Endothelial cell of umbilical vein (primary cell): ENCODE measurements around the gene KCNH8. TPM values are rescaled to one million over a fixed set of nuclear protein-coding genes. Genes with fewer than 3 reads are reported as not detected.

Experiments used
- BruUV-seq: library from RNA; stranded (reverse); fragments of 400-500 nt; replicated peaks from 2 replicates; lab custom pipeline; 2021; lab: Mats Ljungman, UMichigan
- CTCF ChIA-PET: fragments of 300-600, 350-600 bp; sonication (Branson Sonifier 250); formaldehyde crosslinking; loops from one replicate; lab custom pipeline; 2021; ENCODE audit warnings: antibody characterized with exemption, inconsistent platforms; lab: Charles Lee
- POLR2A ChIA-PET: fragments of 300-600, 350-600 bp; sonication (Branson Sonifier 250); formaldehyde crosslinking; loops from one replicate; lab custom pipeline; 2021; ENCODE audit warnings: antibody characterized with exemption, inconsistent platforms; lab: Charles Lee
- DNase-seq: peaks from one replicate; pipeline ENCODE4 v3.0.0-alpha.2; 2011; ENCODE audit warnings: low read depth, low spot score
- FAIRE-seq: peaks from 2 replicates; lab custom pipeline; 2011; peaks lifted over from hg19 to GRCh38; lab: Jason Lieb, UNC
- H2AFZ ChIP-seq: 2 replicates; pipeline ENCODE4 v1.6.0; 2012; ENCODE audit warnings: low read depth, low read length, control low read depth, inconsistent platforms
- H3K27ac ChIP-seq: 2 replicates; pipeline ENCODE4 v1.5.1; 2011; ENCODE audit warnings: low read depth, mild to moderate bottlenecking, control low read depth, low read length, moderate library complexity; ENCODE audit not compliant: insufficient read depth
- H3K27me3 ChIP-seq, 2 experiments: 2 replicates each; pipeline versions ENCODE4 v1.6.0 to v1.6.1; 2011; ENCODE audit warnings: low read length in 2 of 2, mixed read lengths in 1 of 2; ENCODE audit not compliant: control insufficient read depth in 2 of 2, insufficient read depth in 2 of 2
- H3K36me3 ChIP-seq, 2 experiments: 2 replicates in 1 of 2; 3 replicates in 1 of 2; pipeline ENCODE4 v1.5.1; 2011; ENCODE audit warnings: low read length in 2 of 2, mild to moderate bottlenecking in 1 of 2, moderate library complexity in 1 of 2; ENCODE audit not compliant: control insufficient read depth in 2 of 2, insufficient read depth in 2 of 2; ENCODE audit errors: extremely low read depth in 1 of 2
- H3K4me1 ChIP-seq: 3 replicates; pipeline ENCODE4 v1.5.1; 2011; ENCODE audit warnings: mild to moderate bottlenecking, low read length; ENCODE audit not compliant: control insufficient read depth, insufficient read depth; ENCODE audit errors: extremely low read depth
- H3K4me2 ChIP-seq: 2 replicates; pipeline ENCODE4 v1.6.1; 2011; ENCODE audit warnings: low read length, control low read depth, mixed read lengths; ENCODE audit not compliant: insufficient read depth
- H3K4me3 ChIP-seq, 3 experiments: fragments of 200-600 bp in 1 of 3; sonication (generic), shearing (Covaris generic) in 1 of 3; replicated peaks in 1 of 3; 2 replicates each; pipeline ENCODE4 v1.5.1; 2011 to 2016; ENCODE audit warnings: control low read depth in 3 of 3, low read length in 3 of 3, mild to moderate bottlenecking in 2 of 3, inconsistent platforms in 1 of 3, low read depth in 1 of 3, moderate library complexity in 1 of 3; ENCODE audit not compliant: insufficient read depth in 1 of 3
- H3K79me2 ChIP-seq: 2 replicates; pipeline ENCODE4 v1.6.0; 2012; ENCODE audit warnings: low read length, inconsistent platforms; ENCODE audit not compliant: control insufficient read depth, insufficient read depth
- H3K9ac ChIP-seq: replicated peaks from 2 replicates; pipeline ENCODE3; 2011; ENCODE audit warnings: low read length, control low read depth; ENCODE audit not compliant: insufficient read depth; ENCODE audit errors: extremely low read depth
- H3K9me1 ChIP-seq: replicated peaks from 3 replicates; pipeline ENCODE4 v1.6.0; 2011; ENCODE audit warnings: mild to moderate bottlenecking, low read length; ENCODE audit not compliant: control insufficient read depth, insufficient read depth; ENCODE audit errors: extremely low read depth
- H3K9me3 ChIP-seq: replicated peaks from 2 replicates; pipeline ENCODE4 v1.5.1; 2012; ENCODE audit warnings: low read length, inconsistent platforms; ENCODE audit not compliant: control insufficient read depth, insufficient read depth
- H4K20me1 ChIP-seq: replicated peaks from 2 replicates; pipeline ENCODE3; 2011; ENCODE audit warnings: mild to moderate bottlenecking, low read length; ENCODE audit not compliant: control insufficient read depth, insufficient read depth; ENCODE audit errors: extremely low read depth
- EZH2 ChIP-seq: IDR thresholded peaks from 2 replicates; pipeline ENCODE4 v1.6.1; 2012; ENCODE audit warnings: borderline replicate concordance, low read depth, mild to moderate bottlenecking, moderate library complexity, low read length, inconsistent platforms; ENCODE audit not compliant: severe bottlenecking
- FOS ChIP-seq: IDR thresholded peaks from 2 replicates; pipeline ENCODE4 v1.6.1; 2011; ENCODE audit warnings: mild to moderate bottlenecking, low read length, moderate library complexity, borderline replicate concordance; ENCODE audit not compliant: insufficient read depth
- GATA2 ChIP-seq: IDR thresholded peaks from 2 replicates; pipeline ENCODE4 v1.7.0; 2011; ENCODE audit warnings: low read depth, mild to moderate bottlenecking, moderate library complexity, mixed read lengths, low read length; ENCODE audit not compliant: insufficient read length, insufficient read depth
- JUN ChIP-seq: IDR thresholded peaks from 2 replicates; pipeline ENCODE4 v1.6.1; 2011; ENCODE audit warnings: borderline replicate concordance, low read depth; ENCODE audit not compliant: insufficient read length, insufficient read depth
- MAX ChIP-seq: IDR thresholded peaks from 2 replicates; pipeline ENCODE4 v1.6.1; 2011; ENCODE audit not compliant: insufficient read depth, insufficient read length
- MYC ChIP-seq: IDR thresholded peaks from one replicate; pipeline ENCODE4 v1.6.1; 2011; ENCODE audit warnings: mild to moderate bottlenecking, low read depth, low read length
- POLR2A ChIP-seq: IDR thresholded peaks from 2 replicates; pipeline ENCODE4 v1.6.1; 2012; ENCODE audit warnings: low read depth, mild to moderate bottlenecking, control low read depth, low read length
- POLR2AphosphoS5 ChIP-seq: IDR thresholded peaks from 2 replicates; pipeline ENCODE4 v1.6.1; 2012; ENCODE audit warnings: low read depth, mild to moderate bottlenecking, control low read depth, low read length, moderate library complexity; ENCODE audit not compliant: insufficient read depth
- dilution Hi-C: fragments of 300-500 bp; cut with MboI; formaldehyde crosslinking; loops from one replicate; pipeline ENCODE4 v1.15.0; 2019; ENCODE audit warnings: low sequenced_read_pairs; ENCODE audit not compliant: extremely low pct_ligation_motif_present
- intact Hi-C: fragments of 100-400 bp; cut with micrococcal nuclease; formaldehyde crosslinking; loops from one replicate; pipeline ENCODE4 v1.10.0; 2022
- polyA plus RNA-seq, 4 experiments: library from polyadenylated mRNA; depleted of rRNA in 3 of 4; stranded (reverse) in 3 of 4; unstranded in 1 of 4; fragments of >200 nt; gene quantifications; 2 replicates each; pipeline versions ENCODE4 v1.2.1 to v1.2.3, GENCODE V29; 2011 to 2012; ENCODE audit warnings: missing spikeins in 1 of 4
- total RNA-seq: library from RNA; stranded (reverse); gene quantifications from 2 replicates; pipeline ENCODE4 v1.2.3, GENCODE V29; 2021
- TF ChIP-seq, protein P1 (sequence below), 2 donors: IDR thresholded peaks; 1 replicate in 1 of 2; 2 replicates in 1 of 2; pipeline ENCODE4 v1.5.1; 2011; ENCODE audit warnings: low read length in 2 of 2, mild to moderate bottlenecking in 2 of 2, moderate library complexity in 2 of 2, control low read depth in 1 of 2, inconsistent platforms in 1 of 2, low read depth in 1 of 2; ENCODE audit not compliant: insufficient read depth in 1 of 2; ENCODE audit errors: extremely low read depth in 1 of 2

Gene KCNH8
- total and polyA plus RNA-seq, 2 donors (not counting 3 experiments of a cell fraction or from before 2014, with no cell fraction given) = not detected

GRCh38 chr3:19543212-19543841 is 395.0 kb downstream of the KCNH8 start:
- dilution Hi-C loops (no loop called here), intact Hi-C loops (no loop called here)
- no peak for FAIRE-seq
- Histone ChIP-seq H3K79me2 (no peaks in the 10 kb centered on the region), H3K4me1 (no peaks in the 10 kb centered on the region), H3K4me2 (no peak overlapping the region), H3K9me3 (peaks cover 2% of the 10 kb centered on the region), H3K4me3 (no peak overlapping the region), H3K9me1 (no peaks in the 10 kb centered on the region), H3K36me3 (no peaks in the 10 kb centered on the region), H4K20me1 (no peaks in the 10 kb centered on the region), H3K27ac (no peak overlapping the region), H3K9ac (no peak overlapping the region), H3K27me3 (no peaks in the 10 kb centered on the region), H2AFZ (no peak overlapping the region)
- no TSS peak for BruUV-seq
- CTCF ChIA-PET = no interaction called here
- POLR2A ChIA-PET = no interaction called here
- no peak for DNase-seq
- TF ChIP-seq EZH2 (no peak), MYC (no peak), JUN (no peak), FOS (no peak), MAX (no peak), POLR2A (no peak), POLR2AphosphoS5 (no peak), GATA2 (no peak)
- TF ChIP-seq, protein P1, sequence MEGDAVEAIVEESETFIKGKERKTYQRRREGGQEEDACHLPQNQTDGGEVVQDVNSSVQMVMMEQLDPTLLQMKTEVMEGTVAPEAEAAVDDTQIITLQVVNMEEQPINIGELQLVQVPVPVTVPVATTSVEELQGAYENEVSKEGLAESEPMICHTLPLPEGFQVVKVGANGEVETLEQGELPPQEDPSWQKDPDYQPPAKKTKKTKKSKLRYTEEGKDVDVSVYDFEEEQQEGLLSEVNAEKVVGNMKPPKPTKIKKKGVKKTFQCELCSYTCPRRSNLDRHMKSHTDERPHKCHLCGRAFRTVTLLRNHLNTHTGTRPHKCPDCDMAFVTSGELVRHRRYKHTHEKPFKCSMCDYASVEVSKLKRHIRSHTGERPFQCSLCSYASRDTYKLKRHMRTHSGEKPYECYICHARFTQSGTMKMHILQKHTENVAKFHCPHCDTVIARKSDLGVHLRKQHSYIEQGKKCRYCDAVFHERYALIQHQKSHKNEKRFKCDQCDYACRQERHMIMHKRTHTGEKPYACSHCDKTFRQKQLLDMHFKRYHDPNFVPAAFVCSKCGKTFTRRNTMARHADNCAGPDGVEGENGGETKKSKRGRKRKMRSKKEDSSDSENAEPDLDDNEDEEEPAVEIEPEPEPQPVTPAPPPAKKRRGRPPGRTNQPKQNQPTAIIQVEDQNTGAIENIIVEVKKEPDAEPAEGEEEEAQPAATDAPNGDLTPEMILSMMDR (IDR thresholded peaks at IDR 0.05; ENCODE audit: extremely low read depth in 1 of 2, insufficient read depth in 1 of 2, low read depth in 1 of 2, low read length in 2 of 2) = no peak
